Osteoblast (primary cell): ENCODE measurements around the gene KRT35. TPM values are rescaled to one million over a fixed set of nuclear protein-coding genes. Genes with fewer than 3 reads are reported as not detected.

Experiments
- DNase-seq: peaks from one replicate; pipeline ENCODE4 v3.0.0; 2011; ENCODE audit warnings: low spot score, mixed read lengths; ENCODE audit not compliant: insufficient read length; ENCODE audit errors: missing footprints
- H2AFZ ChIP-seq: 2 replicates; pipeline ENCODE4 v1.6.0; 2011; ENCODE audit warnings: mild to moderate bottlenecking, low read length
- H3K27ac ChIP-seq: 2 replicates; pipeline ENCODE4 v1.5.1; 2011; ENCODE audit warnings: mild to moderate bottlenecking, low read depth, low read length, moderate library complexity
- H3K27me3 ChIP-seq: 2 replicates; pipeline ENCODE4 v1.6.0; 2012; ENCODE audit warnings: mild to moderate bottlenecking, control low read depth, inconsistent platforms, low read length, moderate library complexity; ENCODE audit not compliant: insufficient read depth
- H3K36me3 ChIP-seq: 2 replicates; pipeline ENCODE4 v1.5.1; 2011; ENCODE audit warnings: mild to moderate bottlenecking, low read length, control low read depth, moderate library complexity; ENCODE audit not compliant: insufficient read depth
- H3K4me1 ChIP-seq: 2 replicates; pipeline ENCODE4 v1.5.1; 2011; ENCODE audit warnings: mild to moderate bottlenecking, low read length, control low read depth, moderate library complexity; ENCODE audit not compliant: insufficient read depth
- H3K4me2 ChIP-seq: 2 replicates; pipeline ENCODE4 v1.6.0; 2011; ENCODE audit warnings: mild to moderate bottlenecking, low read length; ENCODE audit not compliant: insufficient read depth
- H3K4me3 ChIP-seq: fragments of 200-600 bp; sonication (generic); 3 replicates; pipeline ENCODE4 v1.5.1; 2012; ENCODE audit warnings: mild to moderate bottlenecking, low read length, inconsistent platforms; ENCODE audit not compliant: insufficient read depth
- H3K79me2 ChIP-seq: 2 replicates; pipeline ENCODE4 v1.6.0; 2012; ENCODE audit warnings: mild to moderate bottlenecking, low read length, control low read depth, inconsistent platforms; ENCODE audit not compliant: insufficient read depth
- H3K9me3 ChIP-seq: 2 replicates; pipeline ENCODE4 v1.5.1; 2011; ENCODE audit warnings: low read depth, low read length, control low read depth
- H4K20me1 ChIP-seq: 2 replicates; pipeline ENCODE4 v1.6.0; 2012; ENCODE audit warnings: mild to moderate bottlenecking, low read length, control low read depth; ENCODE audit not compliant: insufficient read depth
- CTCF ChIP-seq: IDR thresholded peaks from 2 replicates; pipeline ENCODE4 v1.5.1; 2011; ENCODE audit warnings: mild to moderate bottlenecking, low read depth, low read length, moderate library complexity; ENCODE audit errors: extremely low read depth
- total RNA-seq: library from RNA; depleted of rRNA; stranded (reverse); fragments of >200 nt; gene quantifications from 2 replicates; pipeline ENCODE4 v1.2.3, GENCODE V29; 2012

KRT35 gene
- total RNA-seq, 1 donor: not detected

- no peak overlapping the region for H3K4me2 ChIP-seq
- TF ChIP-seq CTCF: no peak
- H3K27me3 ChIP-seq: no peaks in the 10 kb centered on the region
- no peak overlapping the region for H3K4me3 ChIP-seq
- peak overlapping the region; percentile 52 for H2AFZ ChIP-seq
- no peak overlapping the region for H3K27ac ChIP-seq
- DNase-seq: peak; percentile 90
- no peaks in the 10 kb centered on the region for H3K79me2 ChIP-seq
- no peaks in the 10 kb centered on the region for H3K9me3 ChIP-seq
- no peaks in the 10 kb centered on the region for H3K36me3 ChIP-seq
- H3K4me1 ChIP-seq: peaks cover 26% of the 10 kb centered on the region
- no peaks in the 10 kb centered on the region for H4K20me1 ChIP-seq
Measured at GRCh38 chr17:41500131-41500911, 19.4 kb upstream of the KRT35 start.

GRCh38 chr17:41499714-41500113 lies 18.8 kb upstream of the KRT35 start:
- peak overlapping the region; percentile 52 for H2AFZ ChIP-seq
- no peak overlapping the region for H3K27ac ChIP-seq
- no peak overlapping the region for H3K4me3 ChIP-seq
- no peaks in the 10 kb centered on the region for H3K9me3 ChIP-seq
- H4K20me1 ChIP-seq: no peaks in the 10 kb centered on the region
- H3K4me1 ChIP-seq: peaks cover 26% of the 10 kb centered on the region
- no peak for TF ChIP-seq CTCF
- H3K27me3 ChIP-seq: no peaks in the 10 kb centered on the region
- no peaks in the 10 kb centered on the region for H3K36me3 ChIP-seq
- no peak overlapping the region for H3K4me2 ChIP-seq
- H3K79me2 ChIP-seq: no peaks in the 10 kb centered on the region
- DNase-seq: no peak

- Histone ChIP-seq H3K36me3 (no peaks in the 10 kb centered on the region), H3K4me2 (no peak overlapping the region), H3K9me3 (no peaks in the 10 kb centered on the region), H3K27me3 (no peaks in the 10 kb centered on the region), H3K27ac (no peak overlapping the region), H4K20me1 (no peaks in the 10 kb centered on the region), H3K4me3 (no peak overlapping the region), H2AFZ (no peak overlapping the region), H3K79me2 (no peaks in the 10 kb centered on the region), H3K4me1 (peaks cover 25% of the 10 kb centered on the region)
- DNase-seq: no peak
- no peak for TF ChIP-seq CTCF
Measured at GRCh38 chr17:41498276-41498675, 17.3 kb upstream of the KRT35 start.

- H4K20me1 ChIP-seq: no peaks in the 10 kb centered on the region
- H3K36me3 ChIP-seq: no peaks in the 10 kb centered on the region
- H2AFZ ChIP-seq: peak overlapping the region; percentile 86
- peak overlapping the region; percentile 60 for H3K4me2 ChIP-seq
- H3K27me3 ChIP-seq: no peaks in the 10 kb centered on the region
- peak; percentile 92 for TF ChIP-seq CTCF
- H3K79me2 ChIP-seq: no peaks in the 10 kb centered on the region
- peaks cover 25% of the 10 kb centered on the region for H3K4me1 ChIP-seq
- H3K4me3 ChIP-seq: no peak overlapping the region
- peak overlapping the region; percentile 65 for H3K27ac ChIP-seq
- H3K9me3 ChIP-seq: no peaks in the 10 kb centered on the region
- DNase-seq: peak; percentile 99
Measured at GRCh38 chr17:41496803-41497484, 16.0 kb upstream of the KRT35 start.
